ENCODE results near the gene DUOXA1.

Gene DUOXA1

GRCh38 chr15:45102226-45102625 lies 27.5 kb downstream of the DUOXA1 start:
- TF ChIP-seq REST (IDR thresholded peaks at IDR 0.05; ENCODE audit: insufficient read depth in 1 of 2, low read depth in 2 of 2, low read length in 2 of 2) (no peak), SIN3A (IDR thresholded peaks at IDR 0.05; ENCODE audit: borderline replicate concordance, insufficient read depth, low read length) (no peak), TAF1 (IDR thresholded peaks at IDR 0.05; ENCODE audit: borderline replicate concordance, insufficient read depth, low read length) (no peak), FOXP2 (optimal IDR thresholded peaks at IDR 0.05; ENCODE audit: borderline replicate concordance, extremely low read depth, extremely low read length, insufficient read depth) (no peak), POLR2AphosphoS5 (IDR thresholded peaks at IDR 0.05; ENCODE audit: low read depth, low read length) (no peak)

- TF ChIP-seq REST (IDR thresholded peaks at IDR 0.05; ENCODE audit: insufficient read depth in 1 of 2, low read depth in 2 of 2, low read length in 2 of 2): no peak
- no peak for TF ChIP-seq SIN3A (IDR thresholded peaks at IDR 0.05; ENCODE audit: borderline replicate concordance, insufficient read depth, low read length)
- TF ChIP-seq TAF1 (IDR thresholded peaks at IDR 0.05; ENCODE audit: borderline replicate concordance, insufficient read depth, low read length): no peak
- no peak for TF ChIP-seq POLR2AphosphoS5 (IDR thresholded peaks at IDR 0.05; ENCODE audit: low read depth, low read length)
- TF ChIP-seq FOXP2 (optimal IDR thresholded peaks at IDR 0.05; ENCODE audit: borderline replicate concordance, extremely low read depth, extremely low read length, insufficient read depth): no peak
These were observed 27.9 kb downstream of the DUOXA1 start for GRCh38 chr15:45101749-45102148.

GRCh38 chr15:45100884-45101625 lies 28.6 kb downstream of the DUOXA1 start:
- TF ChIP-seq SIN3A (IDR thresholded peaks at IDR 0.05; ENCODE audit: borderline replicate concordance, insufficient read depth, low read length) (no peak), REST (IDR thresholded peaks at IDR 0.05; ENCODE audit: insufficient read depth in 1 of 2, low read depth in 2 of 2, low read length in 2 of 2) (no peak), POLR2AphosphoS5 (IDR thresholded peaks at IDR 0.05; ENCODE audit: low read depth, low read length) (no peak), FOXP2 (optimal IDR thresholded peaks at IDR 0.05; ENCODE audit: borderline replicate concordance, extremely low read depth, extremely low read length, insufficient read depth) (no peak), TAF1 (IDR thresholded peaks at IDR 0.05; ENCODE audit: borderline replicate concordance, insufficient read depth, low read length) (no peak)

GRCh38 chr15:45099549-45100165 lies 30.0 kb downstream of the DUOXA1 start:
- TF ChIP-seq SIN3A (IDR thresholded peaks at IDR 0.05; ENCODE audit: borderline replicate concordance, insufficient read depth, low read length) (no peak), TAF1 (IDR thresholded peaks at IDR 0.05; ENCODE audit: borderline replicate concordance, insufficient read depth, low read length) (no peak), REST (IDR thresholded peaks at IDR 0.05; ENCODE audit: insufficient read depth in 1 of 2, low read depth in 2 of 2, low read length in 2 of 2) (no peak), FOXP2 (optimal IDR thresholded peaks at IDR 0.05; ENCODE audit: borderline replicate concordance, extremely low read depth, extremely low read length, insufficient read depth) (no peak), POLR2AphosphoS5 (IDR thresholded peaks at IDR 0.05; ENCODE audit: low read depth, low read length) (no peak)
